Endothelial cell of umbilical vein (primary cell): ENCODE results near the gene LAMP5. TPM values are rescaled to one million over a fixed set of nuclear protein-coding genes. Genes with fewer than 3 reads are reported as not detected.

Source experiments
- BruUV-seq: library from RNA; stranded (reverse); fragments of 400-500 nt; replicated peaks from 2 replicates; lab custom pipeline; 2021; lab: Mats Ljungman, UMichigan
- CTCF ChIA-PET: fragments of 300-600, 350-600 bp; sonication (Branson Sonifier 250); formaldehyde crosslinking; loops from one replicate; lab custom pipeline; 2021; ENCODE audit warnings: antibody characterized with exemption, inconsistent platforms; lab: Charles Lee
- POLR2A ChIA-PET: fragments of 300-600, 350-600 bp; sonication (Branson Sonifier 250); formaldehyde crosslinking; loops from one replicate; lab custom pipeline; 2021; ENCODE audit warnings: antibody characterized with exemption, inconsistent platforms; lab: Charles Lee
- DNase-seq: peaks from one replicate; pipeline ENCODE4 v3.0.0-alpha.2; 2011; ENCODE audit warnings: low read depth, low spot score
- FAIRE-seq: peaks from 2 replicates; lab custom pipeline; 2011; peaks lifted over from hg19 to GRCh38; lab: Jason Lieb, UNC
- H2AFZ ChIP-seq: 2 replicates; pipeline ENCODE4 v1.6.0; 2012; ENCODE audit warnings: low read depth, low read length, control low read depth, inconsistent platforms
- H3K27ac ChIP-seq: 2 replicates; pipeline ENCODE4 v1.5.1; 2011; ENCODE audit warnings: low read depth, mild to moderate bottlenecking, control low read depth, low read length, moderate library complexity; ENCODE audit not compliant: insufficient read depth
- H3K27me3 ChIP-seq, 2 experiments: 2 replicates each; pipeline versions ENCODE4 v1.6.0 to v1.6.1; 2011; ENCODE audit warnings: low read length in 2 of 2, mixed read lengths in 1 of 2; ENCODE audit not compliant: control insufficient read depth in 2 of 2, insufficient read depth in 2 of 2
- H3K36me3 ChIP-seq, 2 experiments: 2 replicates in 1 of 2; 3 replicates in 1 of 2; pipeline ENCODE4 v1.5.1; 2011; ENCODE audit warnings: low read length in 2 of 2, mild to moderate bottlenecking in 1 of 2, moderate library complexity in 1 of 2; ENCODE audit not compliant: control insufficient read depth in 2 of 2, insufficient read depth in 2 of 2; ENCODE audit errors: extremely low read depth in 1 of 2
- H3K4me1 ChIP-seq: 3 replicates; pipeline ENCODE4 v1.5.1; 2011; ENCODE audit warnings: mild to moderate bottlenecking, low read length; ENCODE audit not compliant: control insufficient read depth, insufficient read depth; ENCODE audit errors: extremely low read depth
- H3K4me2 ChIP-seq: 2 replicates; pipeline ENCODE4 v1.6.1; 2011; ENCODE audit warnings: low read length, control low read depth, mixed read lengths; ENCODE audit not compliant: insufficient read depth
- H3K4me3 ChIP-seq, 3 experiments: fragments of 200-600 bp in 1 of 3; sonication (generic), shearing (Covaris generic) in 1 of 3; replicated peaks in 1 of 3; 2 replicates each; pipeline ENCODE4 v1.5.1; 2011 to 2016; ENCODE audit warnings: control low read depth in 3 of 3, low read length in 3 of 3, mild to moderate bottlenecking in 2 of 3, inconsistent platforms in 1 of 3, low read depth in 1 of 3, moderate library complexity in 1 of 3; ENCODE audit not compliant: insufficient read depth in 1 of 3
- H3K79me2 ChIP-seq: 2 replicates; pipeline ENCODE4 v1.6.0; 2012; ENCODE audit warnings: low read length, inconsistent platforms; ENCODE audit not compliant: control insufficient read depth, insufficient read depth
- H3K9ac ChIP-seq: replicated peaks from 2 replicates; pipeline ENCODE3; 2011; ENCODE audit warnings: low read length, control low read depth; ENCODE audit not compliant: insufficient read depth; ENCODE audit errors: extremely low read depth
- H3K9me1 ChIP-seq: replicated peaks from 3 replicates; pipeline ENCODE4 v1.6.0; 2011; ENCODE audit warnings: mild to moderate bottlenecking, low read length; ENCODE audit not compliant: control insufficient read depth, insufficient read depth; ENCODE audit errors: extremely low read depth
- H3K9me3 ChIP-seq: replicated peaks from 2 replicates; pipeline ENCODE4 v1.5.1; 2012; ENCODE audit warnings: low read length, inconsistent platforms; ENCODE audit not compliant: control insufficient read depth, insufficient read depth
- H4K20me1 ChIP-seq: replicated peaks from 2 replicates; pipeline ENCODE3; 2011; ENCODE audit warnings: mild to moderate bottlenecking, low read length; ENCODE audit not compliant: control insufficient read depth, insufficient read depth; ENCODE audit errors: extremely low read depth
- EZH2 ChIP-seq: IDR thresholded peaks from 2 replicates; pipeline ENCODE4 v1.6.1; 2012; ENCODE audit warnings: borderline replicate concordance, low read depth, mild to moderate bottlenecking, moderate library complexity, low read length, inconsistent platforms; ENCODE audit not compliant: severe bottlenecking
- FOS ChIP-seq: IDR thresholded peaks from 2 replicates; pipeline ENCODE4 v1.6.1; 2011; ENCODE audit warnings: mild to moderate bottlenecking, low read length, moderate library complexity, borderline replicate concordance; ENCODE audit not compliant: insufficient read depth
- GATA2 ChIP-seq: IDR thresholded peaks from 2 replicates; pipeline ENCODE4 v1.7.0; 2011; ENCODE audit warnings: low read depth, mild to moderate bottlenecking, moderate library complexity, mixed read lengths, low read length; ENCODE audit not compliant: insufficient read length, insufficient read depth
- JUN ChIP-seq: IDR thresholded peaks from 2 replicates; pipeline ENCODE4 v1.6.1; 2011; ENCODE audit warnings: borderline replicate concordance, low read depth; ENCODE audit not compliant: insufficient read length, insufficient read depth
- MAX ChIP-seq: IDR thresholded peaks from 2 replicates; pipeline ENCODE4 v1.6.1; 2011; ENCODE audit not compliant: insufficient read depth, insufficient read length
- MYC ChIP-seq: IDR thresholded peaks from one replicate; pipeline ENCODE4 v1.6.1; 2011; ENCODE audit warnings: mild to moderate bottlenecking, low read depth, low read length
- POLR2A ChIP-seq: IDR thresholded peaks from 2 replicates; pipeline ENCODE4 v1.6.1; 2012; ENCODE audit warnings: low read depth, mild to moderate bottlenecking, control low read depth, low read length
- POLR2AphosphoS5 ChIP-seq: IDR thresholded peaks from 2 replicates; pipeline ENCODE4 v1.6.1; 2012; ENCODE audit warnings: low read depth, mild to moderate bottlenecking, control low read depth, low read length, moderate library complexity; ENCODE audit not compliant: insufficient read depth
- dilution Hi-C: fragments of 300-500 bp; cut with MboI; formaldehyde crosslinking; loops from one replicate; pipeline ENCODE4 v1.15.0; 2019; ENCODE audit warnings: low sequenced_read_pairs; ENCODE audit not compliant: extremely low pct_ligation_motif_present
- intact Hi-C: fragments of 100-400 bp; cut with micrococcal nuclease; formaldehyde crosslinking; loops from one replicate; pipeline ENCODE4 v1.10.0; 2022
- polyA plus RNA-seq, 4 experiments: library from polyadenylated mRNA; depleted of rRNA in 3 of 4; stranded (reverse) in 3 of 4; unstranded in 1 of 4; fragments of >200 nt; gene quantifications; 2 replicates each; pipeline versions ENCODE4 v1.2.1 to v1.2.3, GENCODE V29; 2011 to 2012; ENCODE audit warnings: missing spikeins in 1 of 4
- total RNA-seq: library from RNA; stranded (reverse); gene quantifications from 2 replicates; pipeline ENCODE4 v1.2.3, GENCODE V29; 2021
- TF ChIP-seq, protein P1 (sequence below), 2 donors: IDR thresholded peaks; 1 replicate in 1 of 2; 2 replicates in 1 of 2; pipeline ENCODE4 v1.5.1; 2011; ENCODE audit warnings: low read length in 2 of 2, mild to moderate bottlenecking in 2 of 2, moderate library complexity in 2 of 2, control low read depth in 1 of 2, inconsistent platforms in 1 of 2, low read depth in 1 of 2; ENCODE audit not compliant: insufficient read depth in 1 of 2; ENCODE audit errors: extremely low read depth in 1 of 2

The LAMP5 gene
- total and polyA plus RNA-seq, 2 donors (not counting 3 experiments of a cell fraction or from before 2014, with no cell fraction given) = not detected

GRCh38 chr20:9532069-9532838 lies 17.9 kb downstream of the LAMP5 start:
- Histone ChIP-seq H3K4me3 (no peak overlapping the region), H3K36me3 (no peaks in the 10 kb centered on the region), H3K79me2 (no peaks in the 10 kb centered on the region), H3K9ac (no peak overlapping the region), H2AFZ (no peak overlapping the region), H3K27ac (no peak overlapping the region), H3K4me2 (no peak overlapping the region), H3K4me1 (no peaks in the 10 kb centered on the region), H3K9me1 (no peaks in the 10 kb centered on the region), H4K20me1 (no peaks in the 10 kb centered on the region), H3K9me3 (no peaks in the 10 kb centered on the region), H3K27me3 (peaks cover 0 to 2% of the 10 kb centered on the region in 2 experiments)
- dilution Hi-C loops = no loop called here
- FAIRE-seq (no peak), DNase-seq (no peak)
- ChIA-PET POLR2A (no interaction called here), CTCF (no interaction called here)
- intact Hi-C loops = no loop called here
- TF ChIP-seq GATA2 (no peak), MAX (no peak), EZH2 (no peak), JUN (no peak), FOS (no peak), POLR2A (no peak), POLR2AphosphoS5 (no peak), MYC (no peak)
- TF ChIP-seq, protein P1, sequence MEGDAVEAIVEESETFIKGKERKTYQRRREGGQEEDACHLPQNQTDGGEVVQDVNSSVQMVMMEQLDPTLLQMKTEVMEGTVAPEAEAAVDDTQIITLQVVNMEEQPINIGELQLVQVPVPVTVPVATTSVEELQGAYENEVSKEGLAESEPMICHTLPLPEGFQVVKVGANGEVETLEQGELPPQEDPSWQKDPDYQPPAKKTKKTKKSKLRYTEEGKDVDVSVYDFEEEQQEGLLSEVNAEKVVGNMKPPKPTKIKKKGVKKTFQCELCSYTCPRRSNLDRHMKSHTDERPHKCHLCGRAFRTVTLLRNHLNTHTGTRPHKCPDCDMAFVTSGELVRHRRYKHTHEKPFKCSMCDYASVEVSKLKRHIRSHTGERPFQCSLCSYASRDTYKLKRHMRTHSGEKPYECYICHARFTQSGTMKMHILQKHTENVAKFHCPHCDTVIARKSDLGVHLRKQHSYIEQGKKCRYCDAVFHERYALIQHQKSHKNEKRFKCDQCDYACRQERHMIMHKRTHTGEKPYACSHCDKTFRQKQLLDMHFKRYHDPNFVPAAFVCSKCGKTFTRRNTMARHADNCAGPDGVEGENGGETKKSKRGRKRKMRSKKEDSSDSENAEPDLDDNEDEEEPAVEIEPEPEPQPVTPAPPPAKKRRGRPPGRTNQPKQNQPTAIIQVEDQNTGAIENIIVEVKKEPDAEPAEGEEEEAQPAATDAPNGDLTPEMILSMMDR (IDR thresholded peaks at IDR 0.05; ENCODE audit: extremely low read depth in 1 of 2, insufficient read depth in 1 of 2, low read depth in 1 of 2, low read length in 2 of 2) = no peak
- BruUV-seq = no TSS peak
